Suprapubic skin (tissue), 4 donors: ENCODE data around the gene FAXDC2. TPM values are rescaled to one million over a fixed set of nuclear protein-coding genes. Genes with fewer than 3 reads are reported as not detected.

Source experiments
- DNase-seq, 2 donors: peaks; one replicate each; pipeline ENCODE4 v3.0.0-alpha.2; 2019; ENCODE audit warnings: low spot score in 2 of 2
- H3K27ac ChIP-seq: fragments of 200-600 bp; sonication (generic); one replicate; pipeline ENCODE4 v1.5.1; 2019
- H3K27me3 ChIP-seq: fragments of 200-600 bp; sonication (generic); one replicate; pipeline ENCODE4 v1.5.1; 2019
- H3K36me3 ChIP-seq: fragments of 200-600 bp; sonication (generic); one replicate; pipeline ENCODE4 v1.5.1; 2019
- H3K4me1 ChIP-seq: fragments of 200-600 bp; sonication (generic); one replicate; pipeline ENCODE4 v1.5.1; 2019
- H3K4me3 ChIP-seq: fragments of 200-600 bp; sonication (generic); one replicate; pipeline ENCODE4 v1.5.1; 2019; ENCODE audit warnings: mild to moderate bottlenecking
- H3K9me3 ChIP-seq: fragments of 200-600 bp; sonication (generic); one replicate; pipeline ENCODE4 v1.5.1; 2019
- CTCF ChIP-seq, 2 donors: fragments of 200-600 bp in 1 of 2; fragments of 450-650 bp in 1 of 2; sonication (generic) in 1 of 2; IDR thresholded peaks; one replicate each; pipeline ENCODE4 v1.5.1; 2016 to 2019; ENCODE audit warnings: antibody characterized with exemption in 2 of 2, mild to moderate bottlenecking in 1 of 2, moderate library complexity in 1 of 2
- EP300 ChIP-seq: sonication (generic); formaldehyde crosslinking; IDR thresholded peaks from one replicate; pipeline ENCODE4 v1.6.1; 2017; ENCODE audit warnings: antibody characterized with exemption
- POLR2A ChIP-seq, 2 donors: fragments of 450-650 bp; IDR thresholded peaks; one replicate each; pipeline ENCODE4 v1.6.1; 2017; ENCODE audit warnings: antibody characterized with exemption in 2 of 2, mild to moderate bottlenecking in 2 of 2, moderate library complexity in 2 of 2
- POLR2AphosphoS5 ChIP-seq, 3 donors: sonication (generic); formaldehyde crosslinking; IDR thresholded peaks; one replicate each; pipeline ENCODE4 v1.6.1; 2017; ENCODE audit warnings: antibody characterized with exemption in 3 of 3
- WGBS: methylation state at CpG from one replicate; pipeline ENCODE4 v1.1.5; 2018; 5-methylcytosine and 5-hydroxymethylcytosine counted together
- total RNA-seq, 4 donors: library from RNA; depleted of rRNA; stranded (reverse); fragments of >200 nt; gene quantifications; one replicate each; pipeline ENCODE4 v1.1.0, GENCODE V29; 2016

The FAXDC2 gene
- total RNA-seq = 10 to 100 TPM; 27.1 to 62.1 (median 40.8) TPM

GRCh38 chr5:154850255-154851062, at the start of gene FAXDC2:
Gene FAXDC2 (minus strand): TSS chr5:154850603. CDS start chr5:154838178, 12,425 bp downstream.
- peak; percentile 88 to 93 for DNase-seq
- TF ChIP-seq POLR2A (IDR thresholded peaks at IDR 0.05) (no peak), POLR2AphosphoS5 (IDR thresholded peaks at IDR 0.05) (peak in 2 of 3 donors; percentile 18 to 66)
- Histone ChIP-seq H3K27ac (peak within 1 kb of the TSS; percentile 89), H3K4me3 (peak within 1 kb of the TSS; percentile 57), H3K27me3 (no peaks in the 10 kb centered on the region), H3K4me1 (peaks cover 35% of the 10 kb centered on the region), H3K36me3 (no peaks in the 10 kb centered on the region), H3K9me3 (no peaks in the 10 kb centered on the region)
- WGBS = 5% methylated on average over 11 of the region's 11 CpGs

GRCh38 chr5:154900066-154900465, 49.7 kb upstream of the FAXDC2 start:
- Histone ChIP-seq H3K27me3 (no peaks in the 10 kb centered on the region), H3K36me3 (peaks cover 89% of the 10 kb centered on the region), H3K4me1 (peaks cover 8% of the 10 kb centered on the region), H3K9me3 (no peaks in the 10 kb centered on the region), H3K4me3 (no peak overlapping the region), H3K27ac (peak overlapping the region; percentile 90)
- 70% methylated on average over 1 of the region's 1 CpG for WGBS
- DNase-seq = no peak
- no peak for TF ChIP-seq EP300
- no peak for TF ChIP-seq CTCF (IDR thresholded peaks at IDR 0.05)
- no peak for TF ChIP-seq POLR2A (IDR thresholded peaks at IDR 0.05)
- no peak for TF ChIP-seq POLR2AphosphoS5 (IDR thresholded peaks at IDR 0.05)

GRCh38 chr5:154899151-154899816, 48.9 kb upstream of the FAXDC2 start:
- no peaks in the 10 kb centered on the region for H3K9me3 ChIP-seq
- peak in 1 of 2 donors; percentile 72 for DNase-seq
- no peaks in the 10 kb centered on the region for H3K27me3 ChIP-seq
- 84% methylated on average over 9 of the region's 9 CpGs for WGBS
- TF ChIP-seq POLR2AphosphoS5 (IDR thresholded peaks at IDR 0.05) = peak in 1 of 3 donors; percentile 43
- no peak for TF ChIP-seq POLR2A (IDR thresholded peaks at IDR 0.05)
- peak overlapping the region; percentile 34 for H3K4me3 ChIP-seq
- peaks cover 89% of the 10 kb centered on the region for H3K36me3 ChIP-seq
- peak overlapping the region; percentile 90 for H3K27ac ChIP-seq
- peaks cover 8% of the 10 kb centered on the region for H3K4me1 ChIP-seq

GRCh38 chr5:154898210-154898609, 47.8 kb upstream of the FAXDC2 start:
- H3K4me1 ChIP-seq = peaks cover 8% of the 10 kb centered on the region
- peak overlapping the region; percentile 90 for H3K27ac ChIP-seq
- peak; percentile 69 to 83 for DNase-seq
- no peaks in the 10 kb centered on the region for H3K27me3 ChIP-seq
- TF ChIP-seq POLR2A (IDR thresholded peaks at IDR 0.05) (no peak), EP300 (no peak), POLR2AphosphoS5 (IDR thresholded peaks at IDR 0.05) (no peak), CTCF (IDR thresholded peaks at IDR 0.05) (no peak)
- H3K4me3 ChIP-seq = peak overlapping the region; percentile 34
- H3K9me3 ChIP-seq = no peaks in the 10 kb centered on the region
- peaks cover 92% of the 10 kb centered on the region for H3K36me3 ChIP-seq
- WGBS = 69% methylated on average over 4 of the region's 4 CpGs

- Histone ChIP-seq H3K27me3 (no peaks in the 10 kb centered on the region), H3K36me3 (peaks cover 90% of the 10 kb centered on the region), H3K9me3 (no peaks in the 10 kb centered on the region), H3K27ac (peak overlapping the region; percentile 14), H3K4me1 (peaks cover 8% of the 10 kb centered on the region), H3K4me3 (no peak overlapping the region)
- TF ChIP-seq POLR2A (IDR thresholded peaks at IDR 0.05) = no peak
- no peak for TF ChIP-seq CTCF (IDR thresholded peaks at IDR 0.05)
- TF ChIP-seq POLR2AphosphoS5 (IDR thresholded peaks at IDR 0.05) = no peak
- TF ChIP-seq EP300 = no peak
- no peak for DNase-seq
Observed at GRCh38 chr5:154896562-154897165, 46.3 kb upstream of the FAXDC2 start.
